CD4-positive, alpha-beta T cell (primary cell): ENCODE data around the gene HNF1A. TPM values are rescaled to one million over a fixed set of nuclear protein-coding genes. Genes with fewer than 3 reads are reported as not detected.
"Not testable (repeated sequence)": the region's sequence is repeated elsewhere in the genome, so short reads cannot be mapped to it uniquely, and the experiment has no call there.

ENCODE experiments used
- ATAC-seq: fragments of 200-7000 bp; cut with Tn5 transposase; one replicate; pipeline ENCODE4 v1.10.0; 2022; ENCODE audit warnings: mild to moderate bottlenecking; ENCODE audit not compliant: poor library complexity
- CTCF ChIA-PET: fragments of 350-600 bp; sonication (Branson Sonifier 250); formaldehyde crosslinking; loops from one replicate; lab custom pipeline; 2021; ENCODE audit warnings: antibody characterized with exemption, inconsistent platforms; lab: Charles Lee
- POLR2A ChIA-PET: fragments of 350-600 bp; sonication (Branson Sonifier 250); formaldehyde crosslinking; loops from one replicate; lab custom pipeline; 2021; ENCODE audit warnings: antibody characterized with exemption, inconsistent platforms; lab: Charles Lee
- DNase-seq, 14 experiments: peaks; one replicate each; pipeline ENCODE4 v3.0.0-alpha.2; 2013 to 2020; ENCODE audit warnings: mixed read lengths in 2 of 14
- H3K27ac ChIP-seq, 2 donors: one replicate each; pipeline versions ENCODE4 v1.5.1 to v1.7.0; 2013; ENCODE audit warnings: low read length in 2 of 2, low read depth in 1 of 2, mild to moderate bottlenecking in 1 of 2
- H3K27me3 ChIP-seq, 2 experiments: 1 replicate in 1 of 2; 2 replicates in 1 of 2; pipeline versions ENCODE4 v1.6.1 to v1.7.0; 2013; ENCODE audit warnings: low read length in 2 of 2, control low read depth in 1 of 2, mild to moderate bottlenecking in 1 of 2, moderate library complexity in 1 of 2; ENCODE audit not compliant: insufficient read depth in 2 of 2, control insufficient read depth in 1 of 2
- H3K36me3 ChIP-seq: one replicate; pipeline ENCODE4 v1.6.1; 2013; ENCODE audit warnings: low read length, control low read depth; ENCODE audit not compliant: insufficient read depth
- H3K4me1 ChIP-seq: one replicate; pipeline ENCODE4 v1.6.1; 2013; ENCODE audit warnings: low read length, control low read depth; ENCODE audit not compliant: insufficient read depth
- H3K4me3 ChIP-seq: one replicate; pipeline ENCODE4 v1.5.1; 2013; ENCODE audit warnings: mild to moderate bottlenecking, low read length, moderate library complexity
- H3K9me3 ChIP-seq, 2 experiments: 1 replicate in 1 of 2; 2 replicates in 1 of 2; pipeline versions ENCODE4 v1.6.1 to v1.7.0; 2013; ENCODE audit warnings: low read length in 2 of 2, mild to moderate bottlenecking in 2 of 2, control low read depth in 1 of 2, moderate library complexity in 1 of 2; ENCODE audit not compliant: control insufficient read depth in 1 of 2, insufficient read depth in 1 of 2
- H3K27ac Mint-ChIP-seq: one replicate; pipeline ENCODE4 v1.8.0; 2020; ENCODE audit warnings: mixed read lengths
- H3K27me3 Mint-ChIP-seq: one replicate; pipeline ENCODE4 v1.8.0; 2021; ENCODE audit warnings: mixed read lengths
- H3K36me3 Mint-ChIP-seq: one replicate; pipeline ENCODE4 v1.8.0; 2021; ENCODE audit warnings: low read depth, mixed read lengths
- H3K4me1 Mint-ChIP-seq: one replicate; pipeline ENCODE4 v1.8.0; 2021; ENCODE audit warnings: low read depth, mixed read lengths
- H3K4me3 Mint-ChIP-seq: one replicate; pipeline ENCODE4 v1.8.0; 2020; ENCODE audit warnings: mild to moderate bottlenecking, mixed read lengths
- H3K9me3 Mint-ChIP-seq: one replicate; pipeline ENCODE4 v1.8.0; 2020; ENCODE audit warnings: mixed read lengths
- CTCF ChIP-seq: fragments of 200-600 bp; IDR thresholded peaks from one replicate; pipeline ENCODE4 v1.8.0; 2022; ENCODE audit warnings: antibody characterized with exemption, mild to moderate bottlenecking
- intact Hi-C, 2 experiments: fragments of 100-400 bp; cut with DNase I in 1 of 2; cut with micrococcal nuclease in 1 of 2; formaldehyde crosslinking; loops; one replicate each; pipeline versions ENCODE4 v1.15.1 to v1.9.0; 2023 to 2025; cut with DNase I, micrococcal nuclease
- total RNA-seq, 174 experiments: library from RNA in 2 of 174; stranded (reverse) in 2 of 174; gene quantifications; one replicate each; pipeline ENCODE4 v1.2.3 and lab custom pipeline; 2021 to 2026

Gene HNF1A
- total RNA-seq, 2 experiments from 2014 or later = not detected

- H3K36me3 ChIP-seq = no peaks in the 10 kb centered on the region
- no peaks in the 10 kb centered on the region for H3K27me3 Mint-ChIP-seq
- ChIA-PET CTCF (no interaction called here), POLR2A (no interaction called here)
- H3K4me1 Mint-ChIP-seq = peaks cover 13% of the 10 kb centered on the region
- no peak overlapping the region for H3K27ac Mint-ChIP-seq
- no peak for DNase-seq
- no peaks in the 10 kb centered on the region for H3K27me3 ChIP-seq
- intact Hi-C loops = no loop called here
- H3K9me3 Mint-ChIP-seq = no peaks in the 10 kb centered on the region
- H3K4me1 ChIP-seq = peaks cover 18% of the 10 kb centered on the region
- no peaks in the 10 kb centered on the region for H3K9me3 ChIP-seq
- no peak for TF ChIP-seq CTCF
- H3K4me3 Mint-ChIP-seq = no peak overlapping the region
- no peak for ATAC-seq
- no peak overlapping the region for H3K27ac ChIP-seq
- peaks cover 12% of the 10 kb centered on the region for H3K36me3 Mint-ChIP-seq
- H3K4me3 ChIP-seq = no peak overlapping the region
These were observed 64.7 kb downstream of the HNF1A start for GRCh38 chr12:121043067-121043466.

- H3K27me3 ChIP-seq, H3K27ac Mint-ChIP-seq, H3K27ac ChIP-seq, H3K9me3 Mint-ChIP-seq, H3K36me3 Mint-ChIP-seq, H3K4me1 Mint-ChIP-seq, H3K27me3 Mint-ChIP-seq, H3K4me3 ChIP-seq, POLR2A ChIA-PET, DNase-seq, intact Hi-C loops, H3K9me3 ChIP-seq, H3K36me3 ChIP-seq, H3K4me1 ChIP-seq, H3K4me3 Mint-ChIP-seq, ATAC-seq: not testable (repeated sequence)
- CTCF ChIA-PET = interaction anchor here (1.7 kb wide), 1 partner anchor 13 kb away, joined by 5 read pairs; no protein-coding TSS in a partner anchor
These were observed 69.1 kb downstream of the HNF1A start for GRCh38 chr12:121047400-121047799.

GRCh38 chr12:121048442-121048841, 70.1 kb downstream of the HNF1A start:
- H3K36me3 ChIP-seq = no peaks in the 10 kb centered on the region
- CTCF ChIA-PET = interaction anchor here (1.7 kb wide), 1 partner anchor 12 kb away, joined by 5 read pairs; no protein-coding TSS in a partner anchor
- intact Hi-C loops = no loop called here
- Mint-ChIP-seq H3K36me3 (no peaks in the 10 kb centered on the region), H3K27me3 (no peaks in the 10 kb centered on the region), H3K9me3 (no peaks in the 10 kb centered on the region), H3K27ac (peak overlapping the region; percentile 2), H3K4me3 (peak overlapping the region; percentile 38), H3K4me1 (no peaks in the 10 kb centered on the region)
- H3K27me3 ChIP-seq = no peaks in the 10 kb centered on the region
- H3K4me1 ChIP-seq = no peaks in the 10 kb centered on the region
- TF ChIP-seq CTCF = no peak
- POLR2A ChIA-PET = interaction anchor here (1.4 kb wide), 1 partner anchor 14 kb away, joined by 4 read pairs; no protein-coding TSS in a partner anchor
- H3K27ac ChIP-seq = no peak overlapping the region
- peak in 1 of 14 experiments; percentile 40 for DNase-seq
- no peak for ATAC-seq
- no peaks in the 10 kb centered on the region for H3K9me3 ChIP-seq
- H3K4me3 ChIP-seq = no peak overlapping the region

- Histone ChIP-seq H3K4me3 (no peak overlapping the region), H3K36me3 (no peaks in the 10 kb centered on the region), H3K27ac (no peak overlapping the region), H3K27me3 (no peaks in the 10 kb centered on the region), H3K4me1 (no peaks in the 10 kb centered on the region), H3K9me3 (no peaks in the 10 kb centered on the region)
- Mint-ChIP-seq H3K36me3 (no peaks in the 10 kb centered on the region), H3K4me3 (no peak overlapping the region), H3K27ac (no peak overlapping the region), H3K27me3 (no peaks in the 10 kb centered on the region), H3K4me1 (no peaks in the 10 kb centered on the region), H3K9me3 (no peaks in the 10 kb centered on the region)
- TF ChIP-seq CTCF = no peak
- DNase-seq = no peak
- intact Hi-C loops = no loop called here
- POLR2A ChIA-PET = no interaction called here
- CTCF ChIA-PET = interaction anchor here (1.6 kb wide), 1 partner anchor 9 kb away, joined by 4 read pairs; no protein-coding TSS in a partner anchor
- no peak for ATAC-seq
These were observed 72.4 kb downstream of the HNF1A start for GRCh38 chr12:121050725-121051124.
